BLaER1 treated with 17β-estradiol and CSF1 and Interleukin-3, amounts not matched to agents 10 nM and 100 nM (cell line): ENCODE measurements around the gene STOX2.
A peak's percentile ranks its signal among the peaks of the same experiment; 100 is the strongest.

Experiments
- H3K27ac ChIP-seq, 11 experiments: shearing (Covaris generic); formaldehyde crosslinking; 2 replicates each; pipeline ENCODE4 v1.8.1; 2022
- H3K27me3 ChIP-seq, 11 experiments: shearing (Covaris generic); formaldehyde crosslinking; 2 replicates each; pipeline ENCODE4 v1.8.1; 2022
- H3K36me3 ChIP-seq, 11 experiments: shearing (Covaris generic); formaldehyde crosslinking; 2 replicates each; pipeline ENCODE4 v1.8.1; 2022
- H3K4me1 ChIP-seq, 10 experiments: shearing (Covaris generic); formaldehyde crosslinking; 2 replicates each; pipeline ENCODE4 v1.8.1; 2022
- H3K4me2 ChIP-seq, 11 experiments: shearing (Covaris generic); formaldehyde crosslinking; 2 replicates each; pipeline ENCODE4 v1.8.1; 2022
- H3K4me3 ChIP-seq, 10 experiments: shearing (Covaris generic); formaldehyde crosslinking; 2 replicates each; pipeline ENCODE4 v1.8.1; 2022
- H3K9ac ChIP-seq, 11 experiments: shearing (Covaris generic); formaldehyde crosslinking; 2 replicates each; pipeline ENCODE4 v1.8.1; 2022
- H3K9me3 ChIP-seq, 11 experiments: shearing (Covaris generic); formaldehyde crosslinking; replicated peaks in 1 of 11; 2 replicates each; pipeline ENCODE4 v1.8.1; 2022
- H4K20me1 ChIP-seq, 11 experiments: shearing (Covaris generic); formaldehyde crosslinking; 2 replicates each; pipeline ENCODE4 v1.8.1; 2022
- Cebpa-rat ChIP-seq, 11 experiments: shearing (Covaris generic); IDR thresholded peaks; 2 replicates each; pipeline ENCODE4 v1.8.1; 2022

The STOX2 gene

GRCh38 chr4:184003433-184003832, 98.3 kb downstream of the STOX2 start:
- Histone ChIP-seq H3K27me3 (no peaks in the 10 kb centered on the region), H3K9ac (no peak overlapping the region)

GRCh38 chr4:184007891-184008290, 102.8 kb downstream of the STOX2 start:
- no peak overlapping the region for H3K9ac ChIP-seq
- no peak for TF ChIP-seq Cebpa-rat (IDR thresholded peaks at IDR 0.05)
- peaks cover 0 to 6% (median 0%) of the 10 kb centered on the region in 10 experiments; a peak in 4 of 20 replicates for H3K4me1 ChIP-seq
- peaks cover 0 to 22% (median 5%) of the 10 kb centered on the region in 11 experiments; a peak in 8 of 22 replicates for H3K9me3 ChIP-seq
- H4K20me1 ChIP-seq, result no peaks in the 10 kb centered on the region
- H3K4me2 ChIP-seq, result no peak overlapping the region
- no peak overlapping the region for H3K4me3 ChIP-seq
- no peak overlapping the region for H3K27ac ChIP-seq
- no peaks in the 10 kb centered on the region for H3K36me3 ChIP-seq
- no peaks in the 10 kb centered on the region for H3K27me3 ChIP-seq

More at GRCh38 chr4:184003433-184003832, 98.3 kb downstream of the STOX2 start:
- no peak for TF ChIP-seq Cebpa-rat (IDR thresholded peaks at IDR 0.05)
- H3K27ac ChIP-seq, result no peak overlapping the region
- peaks cover 0 to 10% (median 3%) of the 10 kb centered on the region in 11 experiments; a peak in 5 of 22 replicates for H3K9me3 ChIP-seq
- no peak overlapping the region for H3K4me2 ChIP-seq
- H3K4me1 ChIP-seq, result no peaks in the 10 kb centered on the region
- no peak overlapping the region for H3K4me3 ChIP-seq
- H3K36me3 ChIP-seq, result no peaks in the 10 kb centered on the region
- H4K20me1 ChIP-seq, result no peaks in the 10 kb centered on the region

GRCh38 chr4:184010696-184011095, 105.6 kb downstream of the STOX2 start:
- H3K9ac ChIP-seq, result no peak overlapping the region
- no peak for TF ChIP-seq Cebpa-rat (IDR thresholded peaks at IDR 0.05)
- H3K4me1 ChIP-seq, result peaks cover 0 to 6% (median 0%) of the 10 kb centered on the region in 10 experiments; a peak in 4 of 20 replicates
- H3K27ac ChIP-seq, result no peak overlapping the region
- no peak overlapping the region for H3K4me2 ChIP-seq
- H3K9me3 ChIP-seq, result peaks cover 0 to 22% (median 5%) of the 10 kb centered on the region in 11 experiments; a peak in 8 of 22 replicates
- H4K20me1 ChIP-seq, result no peaks in the 10 kb centered on the region
- no peak overlapping the region for H3K4me3 ChIP-seq
- H3K27me3 ChIP-seq, result no peaks in the 10 kb centered on the region
- no peaks in the 10 kb centered on the region for H3K36me3 ChIP-seq

DNA sequence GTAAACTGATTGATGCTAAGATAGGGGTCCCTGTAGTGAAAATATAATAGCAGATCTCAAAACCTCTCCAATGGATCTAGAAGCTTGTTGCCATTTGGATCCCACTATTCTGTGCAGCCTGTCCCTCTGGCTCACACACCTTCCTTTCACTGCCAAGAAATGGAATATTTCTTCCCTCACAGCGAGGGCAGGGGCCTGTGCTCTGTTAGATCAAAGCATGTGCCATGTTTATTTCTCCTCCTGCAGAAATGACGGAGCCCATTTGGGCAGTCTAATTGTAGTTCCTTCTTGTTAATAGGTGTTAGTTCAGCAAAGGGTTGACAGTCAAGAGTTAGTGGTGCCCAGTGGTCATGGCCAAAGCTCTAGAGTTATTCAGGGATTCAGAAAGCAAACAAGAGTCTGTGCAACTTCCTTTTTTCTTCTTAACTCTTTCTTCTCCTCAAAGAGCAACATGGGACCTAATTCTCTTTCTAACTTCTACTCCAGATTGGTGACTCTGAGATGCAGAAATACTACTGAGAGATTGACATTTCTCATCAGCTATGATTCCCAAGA, 106.8 kb downstream of the STOX2 start:
- TF ChIP-seq Cebpa-rat (IDR thresholded peaks at IDR 0.05), result no peak
- no peak overlapping the region for H3K4me3 ChIP-seq
- H3K27ac ChIP-seq, result no peak overlapping the region
- peaks cover 0 to 18% (median 4%) of the 10 kb centered on the region in 11 experiments; a peak in 5 of 22 replicates for H3K9me3 ChIP-seq
- H3K27me3 ChIP-seq, result no peaks in the 10 kb centered on the region
- H3K4me1 ChIP-seq, result peaks cover 0 to 6% (median 0%) of the 10 kb centered on the region in 10 experiments; a peak in 4 of 20 replicates
- no peaks in the 10 kb centered on the region for H3K36me3 ChIP-seq
- no peak overlapping the region for H3K9ac ChIP-seq
- peak overlapping the region in 2 of 11 experiments; percentile 34 to 45; a peak in 5 of 22 replicates for H3K4me2 ChIP-seq
- no peaks in the 10 kb centered on the region for H4K20me1 ChIP-seq

GRCh38 chr4:184012937-184013336, 107.8 kb downstream of the STOX2 start:
- TF ChIP-seq Cebpa-rat (IDR thresholded peaks at IDR 0.05), result no peak
- peaks cover 0 to 14% (median 0%) of the 10 kb centered on the region in 11 experiments; a peak in 4 of 22 replicates for H3K9me3 ChIP-seq
- no peak overlapping the region for H3K4me3 ChIP-seq
- no peaks in the 10 kb centered on the region for H4K20me1 ChIP-seq
- no peaks in the 10 kb centered on the region for H3K27me3 ChIP-seq
- H3K36me3 ChIP-seq, result no peaks in the 10 kb centered on the region
- peaks cover 0 to 6% (median 0%) of the 10 kb centered on the region in 10 experiments; a peak in 4 of 20 replicates for H3K4me1 ChIP-seq
- H3K27ac ChIP-seq, result no peak overlapping the region
- H3K9ac ChIP-seq, result no peak overlapping the region
- H3K4me2 ChIP-seq, result no peak overlapping the region

DNA sequence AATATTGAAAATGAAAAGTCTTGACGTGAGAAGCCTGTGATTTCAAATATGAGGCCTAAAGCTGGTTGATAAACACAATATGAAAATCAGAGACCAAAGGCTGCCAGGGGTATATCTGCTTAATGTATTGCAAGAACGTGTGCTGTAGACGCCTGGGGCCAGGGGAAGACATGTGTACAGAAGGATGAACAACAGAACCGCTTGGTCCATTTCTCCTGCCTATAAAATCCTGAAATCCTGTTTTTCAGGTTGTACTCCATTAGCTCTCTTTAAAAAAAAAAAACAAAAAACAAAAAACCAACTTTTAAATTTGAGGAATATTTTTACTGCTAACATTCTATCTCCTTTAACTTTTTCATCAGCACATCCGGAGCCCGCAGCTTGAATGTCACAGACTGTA, 109.2 kb downstream of the STOX2 start:
- no peaks in the 10 kb centered on the region for H3K36me3 ChIP-seq
- H4K20me1 ChIP-seq, result no peaks in the 10 kb centered on the region
- peaks cover 0 to 6% (median 0%) of the 10 kb centered on the region in 10 experiments; a peak in 4 of 20 replicates for H3K4me1 ChIP-seq
- no peak overlapping the region for H3K4me3 ChIP-seq
- H3K9me3 ChIP-seq, result peaks cover 0 to 14% (median 0%) of the 10 kb centered on the region in 11 experiments; a peak in 4 of 22 replicates
- H3K27me3 ChIP-seq, result no peaks in the 10 kb centered on the region
- H3K27ac ChIP-seq, result no peak overlapping the region
- no peak overlapping the region for H3K9ac ChIP-seq
- no peak for TF ChIP-seq Cebpa-rat (IDR thresholded peaks at IDR 0.05)
- H3K4me2 ChIP-seq, result no peak overlapping the region

DNA sequence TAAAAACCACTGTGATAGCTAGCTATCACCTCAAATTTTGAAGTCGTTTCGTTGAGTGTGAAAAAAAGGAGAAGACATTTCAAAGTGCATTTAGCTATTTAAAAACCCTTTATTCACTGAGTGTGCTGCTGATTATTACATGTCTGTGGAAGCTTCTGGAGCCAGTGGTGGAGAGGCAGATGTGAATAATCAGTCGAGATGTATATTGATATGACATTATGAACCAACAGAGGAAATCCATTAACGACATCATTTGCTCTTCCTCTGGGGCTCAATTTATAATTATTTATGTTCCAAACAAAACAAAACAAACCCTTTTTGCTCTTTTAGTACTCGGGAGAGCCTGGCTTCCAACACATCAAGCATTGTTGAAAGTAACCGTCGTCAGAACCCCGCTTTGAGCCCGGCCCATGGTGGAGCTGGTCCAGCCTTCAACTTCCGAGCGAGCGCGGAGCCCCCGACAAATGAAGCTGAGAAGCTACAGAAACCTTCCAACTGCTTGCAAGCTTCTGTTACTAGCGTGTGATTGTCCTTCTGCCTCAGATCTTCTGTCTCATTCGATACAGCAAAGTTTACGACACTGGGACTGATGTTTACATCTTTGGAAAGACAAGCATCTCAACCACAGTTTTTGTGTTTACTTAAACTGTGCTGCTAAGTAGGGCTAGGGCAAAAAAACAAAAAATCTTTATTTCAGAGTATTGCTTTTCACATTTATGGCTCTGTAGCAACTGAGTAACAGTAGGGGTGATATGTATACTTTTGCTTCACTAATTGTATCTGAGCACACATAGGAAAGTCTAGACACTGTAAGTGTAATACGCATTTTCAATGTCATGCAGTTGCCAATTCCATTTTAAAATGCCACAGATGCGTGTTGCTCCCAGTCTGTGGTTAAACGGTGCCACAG, 111.9 kb downstream of the STOX2 start:
- Histone ChIP-seq H3K4me1 (peaks cover 0 to under 1% (median 0%) of the 10 kb centered on the region in 10 experiments; a peak in 2 of 20 replicates), H3K9ac (no peak overlapping the region), H3K27ac (no peak overlapping the region), H3K27me3 (no peaks in the 10 kb centered on the region), H3K4me3 (no peak overlapping the region), H3K9me3 (no peaks in the 10 kb centered on the region), H4K20me1 (no peaks in the 10 kb centered on the region), H3K4me2 (no peak overlapping the region), H3K36me3 (no peaks in the 10 kb centered on the region)
- no peak for TF ChIP-seq Cebpa-rat (IDR thresholded peaks at IDR 0.05)

GRCh38 chr4:184019076-184019475, 114.0 kb downstream of the STOX2 start:
- H3K4me2 ChIP-seq, result no peak overlapping the region
- TF ChIP-seq Cebpa-rat (IDR thresholded peaks at IDR 0.05), result no peak
- no peak overlapping the region for H3K27ac ChIP-seq
- H3K4me1 ChIP-seq, result no peaks in the 10 kb centered on the region
- no peaks in the 10 kb centered on the region for H3K36me3 ChIP-seq
- no peak overlapping the region for H3K9ac ChIP-seq
- no peaks in the 10 kb centered on the region for H3K27me3 ChIP-seq
- H3K4me3 ChIP-seq, result no peak overlapping the region
- H4K20me1 ChIP-seq, result no peaks in the 10 kb centered on the region
- no peaks in the 10 kb centered on the region for H3K9me3 ChIP-seq
